ENCODE measurements around the gene RTN4.
"Not testable (repeated sequence)": the region's sequence is repeated elsewhere in the genome, so short reads cannot be mapped to it uniquely, and the experiment has no call there.

The RTN4 gene

GRCh38 chr2:55073000-55073983 is 23.0 kb upstream of the RTN4 start:
- DNase-seq (ENCODE audit: low spot score), result no peak

GRCh38 chr2:55063713-55064323 is 13.6 kb upstream of the RTN4 start:
- no peak for DNase-seq (ENCODE audit: low spot score)

- no peak for DNase-seq (ENCODE audit: low spot score)
Observed at GRCh38 chr2:55063226-55063625, 13.0 kb upstream of the RTN4 start.

- DNase-seq (ENCODE audit: low spot score), result no peak
Observed at GRCh38 chr2:55062754-55063153, 12.5 kb upstream of the RTN4 start.

- no peak for DNase-seq (ENCODE audit: low spot score)
Observed at GRCh38 chr2:55061523-55062344, 11.5 kb upstream of the RTN4 start.

GRCh38 chr2:55059793-55060192 is 9.5 kb upstream of the RTN4 start:
- no peak for DNase-seq (ENCODE audit: low spot score)

GRCh38 chr2:55057474-55057873 is 7.2 kb upstream of the RTN4 start:
- DNase-seq (ENCODE audit: low spot score), result no peak

- peak; percentile 10 for DNase-seq (ENCODE audit: low spot score)
Observed at GRCh38 chr2:55056024-55056521, 5.8 kb upstream of the RTN4 start.

- no peak for DNase-seq (ENCODE audit: low spot score)
Observed at GRCh38 chr2:55054106-55054875, 4.0 kb upstream of the RTN4 start.

- not testable (repeated sequence) for DNase-seq (ENCODE audit: low spot score)
Observed at GRCh38 chr2:55053225-55053624, 3.0 kb upstream of the RTN4 start.

- no peak for DNase-seq (ENCODE audit: low spot score)
Observed at GRCh38 chr2:55052129-55053061, 2.1 kb upstream of the RTN4 start.

- peak; percentile 42 for DNase-seq (ENCODE audit: low spot score)
Observed at GRCh38 chr2:55051026-55051866, 995 bp upstream of the RTN4 start.

- DNase-seq (ENCODE audit: low spot score), result no peak
Observed at GRCh38 chr2:55049821-55050099, 491 bp downstream of the RTN4 start.

GRCh38 chr2:55049043-55049820 is 1.0 kb downstream of the RTN4 start:
- DNase-seq (ENCODE audit: low spot score), result peak; percentile 72

GRCh38 chr2:55048508-55049042 is 1.7 kb downstream of the RTN4 start:
- DNase-seq (ENCODE audit: low spot score), result no peak

- DNase-seq (ENCODE audit: low spot score), result no peak
Observed at GRCh38 chr2:55047677-55048299, 2.5 kb downstream of the RTN4 start.

GRCh38 chr2:55045780-55046179 is 4.5 kb downstream of the RTN4 start:
- no peak for DNase-seq (ENCODE audit: low spot score)

GRCh38 chr2:55043841-55044240 is 6.4 kb downstream of the RTN4 start:
- DNase-seq (ENCODE audit: low spot score), result no peak
